Right lobe of liver (tissue), 6 donors: ENCODE results near the gene CCHCR1. TPM values are rescaled to one million over a fixed set of nuclear protein-coding genes. Genes with fewer than 3 reads are reported as not detected.

ENCODE experiments used
- ATAC-seq, 4 donors: fragments of 200-7000 bp; cut with Tn5 transposase; one replicate each; pipeline ENCODE4 v1.9.1; 2020; ENCODE audit warnings: mild to moderate bottlenecking in 4 of 4, moderate library complexity in 4 of 4
- DNase-seq, 3 donors: peaks; one replicate each; pipeline ENCODE4 v3.0.0-alpha.2; 2020
- H3K27ac ChIP-seq, 3 donors: fragments of 200-600 bp; one replicate each; pipeline ENCODE4 v1.8.0; 2022
- H3K27me3 ChIP-seq, 2 donors: fragments of 200-600 bp; one replicate each; pipeline ENCODE4 v1.8.0; 2022
- H3K36me3 ChIP-seq, 4 donors: fragments of 200-600 bp; sonication (generic) in 1 of 4; one replicate each; pipeline versions ENCODE4 v1.5.1 to v1.8.0; 2017 to 2022; ENCODE audit warnings: control low read depth in 1 of 4
- H3K4me1 ChIP-seq, 4 donors: fragments of 200-600 bp; sonication (generic) in 1 of 4; one replicate each; pipeline versions ENCODE4 v1.5.1 to v1.8.0; 2017 to 2022; ENCODE audit warnings: control low read depth in 1 of 4
- H3K4me3 ChIP-seq, 3 donors: fragments of 200-600 bp; one replicate each; pipeline ENCODE4 v1.8.0; 2022
- H3K9me3 ChIP-seq, 4 donors: fragments of 200-600 bp; sonication (generic) in 1 of 4; one replicate each; pipeline versions ENCODE4 v1.5.1 to v1.8.0; 2017 to 2022; ENCODE audit warnings: control low read depth in 1 of 4
- CTCF ChIP-seq, 4 donors: fragments of 200-600 bp in 3 of 4; fragments of 450-650 bp in 1 of 4; IDR thresholded peaks; one replicate each; pipeline versions ENCODE4 v1.5.1 to v1.8.0; 2016 to 2022; ENCODE audit warnings: antibody characterized with exemption in 4 of 4, mild to moderate bottlenecking in 2 of 4
- POLR2A ChIP-seq: fragments of 450-650 bp; IDR thresholded peaks from one replicate; pipeline ENCODE4 v1.6.1; 2017; ENCODE audit warnings: antibody characterized with exemption, mild to moderate bottlenecking
- WGBS: methylation state at CpG from one replicate; pipeline ENCODE4 v1.1.6; 2018; ENCODE audit warnings: low coverage, low lambda C conversion rate; ENCODE audit not compliant: insufficient coverage; ENCODE audit errors: missing lambda C conversion rate; 5-methylcytosine and 5-hydroxymethylcytosine counted together
- intact Hi-C, 2 donors: fragments of 100-400 bp; cut with DNase I; formaldehyde crosslinking; loops; one replicate each; pipeline versions ENCODE4 v1.11.2 to v1.14.1; 2022
- total RNA-seq, 6 experiments: library from RNA; depleted of rRNA in 2 of 6; stranded (reverse); fragments of >200 nt in 2 of 6; fragmentation: NEBNext Ultra II Directional in 3 of 6; extraction: Animal tissue kit (Norgen Biotek cat#: 25700) in 3 of 6; gene quantifications; one replicate each; pipeline versions ENCODE4 v1.1.0 to v1.2.4, GENCODE V29; 2016 to 2023
- donor health status: DM: no; HTN: yes; CAD: no.
- donor health status: DM: no; HTN: no; CAD: no.
- donor health status: DM: no; HTN: no; CAD: no.
- donor health status: DM: no; HTN: yes; CAD: no.
- donor health status: DM: no; HTN: yes; CAD: no.

Gene CCHCR1
- total RNA-seq, 6 experiments from 2014 or later, result 6.0 to 9.1 (median 8.0) TPM

- ATAC-seq (no peak), DNase-seq (no peak)
- H3K4me1 ChIP-seq, result peaks cover 0 to 5% (median 2%) of the 10 kb centered on the region in 4 donors
- intact Hi-C loops, result no loop called here
- WGBS, result 92% methylated on average over 5 of the region's 8 CpGs
- no peaks in the 10 kb centered on the region for H3K36me3 ChIP-seq
- H3K27ac ChIP-seq, result no peak overlapping the region
- TF ChIP-seq POLR2A, result no peak
- no peak for TF ChIP-seq CTCF (IDR thresholded peaks at IDR 0.05)
- no peak overlapping the region for H3K4me3 ChIP-seq
- H3K9me3 ChIP-seq, result no peaks in the 10 kb centered on the region
- H3K27me3 ChIP-seq, result no peaks in the 10 kb centered on the region
Measured at GRCh38 chr6:31179896-31180295, 22.3 kb upstream of the CCHCR1 start.

- Histone ChIP-seq H3K27me3 (no peaks in the 10 kb centered on the region), H3K4me1 (peaks cover 0 to 4% (median 0%) of the 10 kb centered on the region in 4 donors), H3K36me3 (no peaks in the 10 kb centered on the region), H3K4me3 (no peak overlapping the region), H3K27ac (no peak overlapping the region), H3K9me3 (no peaks in the 10 kb centered on the region)
- WGBS, result 75% methylated on average over 4 of the region's 4 CpGs
- TF ChIP-seq CTCF (IDR thresholded peaks at IDR 0.05), result no peak
- no peak for TF ChIP-seq POLR2A
- intact Hi-C loops, result no loop called here
- ATAC-seq (no peak), DNase-seq (no peak)
Measured at GRCh38 chr6:31179042-31179386, 21.4 kb upstream of the CCHCR1 start.

GRCh38 chr6:31178143-31179041 lies 20.8 kb upstream of the CCHCR1 start:
- DNase-seq, result no peak
- no peaks in the 10 kb centered on the region for H3K9me3 ChIP-seq
- H3K36me3 ChIP-seq, result no peaks in the 10 kb centered on the region
- WGBS, result 71% methylated on average over 7 of the region's 8 CpGs
- peaks cover 0 to 2% (median 0%) of the 10 kb centered on the region in 4 donors for H3K4me1 ChIP-seq
- no peak overlapping the region for H3K27ac ChIP-seq
- intact Hi-C loops, result no loop called here
- no peak overlapping the region for H3K4me3 ChIP-seq
- peak in 2 of 4 donors; percentile 16 to 31 for ATAC-seq
- TF ChIP-seq CTCF (IDR thresholded peaks at IDR 0.05) (no peak), POLR2A (no peak)
- no peaks in the 10 kb centered on the region for H3K27me3 ChIP-seq

- WGBS, result 80% methylated on average over 3 of the region's 3 CpGs
- Histone ChIP-seq H3K27ac (no peak overlapping the region), H3K9me3 (no peaks in the 10 kb centered on the region), H3K4me1 (no peaks in the 10 kb centered on the region), H3K4me3 (no peak overlapping the region), H3K27me3 (no peaks in the 10 kb centered on the region), H3K36me3 (no peaks in the 10 kb centered on the region)
- ATAC-seq, result no peak
- DNase-seq, result no peak
- no peak for TF ChIP-seq POLR2A
- no peak for TF ChIP-seq CTCF (IDR thresholded peaks at IDR 0.05)
- intact Hi-C loops, result no loop called here
Measured at GRCh38 chr6:31175971-31176370, 18.4 kb upstream of the CCHCR1 start.
